Erythroblast (primary cell): ENCODE results near the gene ARHGEF28.

Experiments
- DNase-seq, 2 experiments: peaks; one replicate each; lab custom pipeline; 2025; lab: John Stamatoyannopoulos, UW
- GATA1 ChIP-seq: IDR thresholded peaks from 2 replicates; pipeline ENCODE4 v1.6.1; 2011; ENCODE audit warnings: low read depth, mild to moderate bottlenecking, control low read depth, low read length, moderate library complexity
- POLR2A ChIP-seq: IDR thresholded peaks from 2 replicates; pipeline ENCODE4 v1.6.1; 2011; ENCODE audit warnings: mild to moderate bottlenecking, low read length

ARHGEF28 gene

GRCh38 chr5:73981704-73982103, 355.7 kb downstream of the ARHGEF28 start:
- TF ChIP-seq GATA1 = no peak
- no peak for TF ChIP-seq POLR2A
- no peak for DNase-seq

DNA sequence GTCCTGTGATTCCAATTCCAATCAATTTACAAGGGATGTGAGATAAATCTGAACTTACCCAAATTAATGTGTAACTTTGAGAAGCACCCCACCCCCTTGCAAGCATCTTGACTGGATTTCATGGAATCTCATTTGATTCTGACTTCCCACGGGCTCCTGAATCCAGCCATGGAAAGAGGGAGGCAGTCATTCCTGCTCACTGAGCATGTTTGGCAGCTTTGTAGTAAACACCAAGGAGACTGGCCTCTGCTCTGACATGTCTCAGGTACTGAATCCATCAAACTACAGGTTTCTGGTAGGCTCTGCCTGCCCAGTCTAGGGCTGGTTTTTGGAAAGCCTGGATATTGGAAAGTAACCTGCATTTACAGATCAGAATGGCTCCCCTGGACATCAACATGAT, 357.6 kb downstream of the ARHGEF28 start:
- no peak for DNase-seq
- TF ChIP-seq GATA1 = no peak

DNA sequence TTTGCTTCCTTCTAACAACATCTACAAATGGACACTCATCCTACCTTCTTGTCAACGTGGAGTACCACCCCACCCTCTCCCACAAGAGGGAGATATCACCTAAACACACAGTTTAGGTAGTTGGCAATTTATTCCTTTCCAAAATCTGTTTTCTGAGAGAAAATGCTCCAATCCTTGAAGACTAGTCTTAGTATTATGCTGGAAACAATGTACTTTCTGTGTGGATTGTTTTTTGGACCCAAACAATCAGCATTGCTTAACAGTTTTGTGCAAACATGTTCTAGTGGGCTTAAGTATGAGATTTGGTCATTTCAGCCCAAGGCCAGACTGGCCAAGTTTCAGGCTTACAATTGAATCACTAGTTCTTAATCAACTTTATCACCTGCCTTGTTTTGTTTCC, 359.1 kb downstream of the ARHGEF28 start:
- TF ChIP-seq POLR2A = no peak
- TF ChIP-seq GATA1 = no peak

GRCh38 chr5:73986729-73987128, 360.7 kb downstream of the ARHGEF28 start:
- no peak for DNase-seq
- TF ChIP-seq GATA1 = no peak

More for the DNA sequence above, 359.1 kb downstream of the ARHGEF28 start:
- DNase-seq = peak in 1 of 2 experiments; percentile 6

DNA sequence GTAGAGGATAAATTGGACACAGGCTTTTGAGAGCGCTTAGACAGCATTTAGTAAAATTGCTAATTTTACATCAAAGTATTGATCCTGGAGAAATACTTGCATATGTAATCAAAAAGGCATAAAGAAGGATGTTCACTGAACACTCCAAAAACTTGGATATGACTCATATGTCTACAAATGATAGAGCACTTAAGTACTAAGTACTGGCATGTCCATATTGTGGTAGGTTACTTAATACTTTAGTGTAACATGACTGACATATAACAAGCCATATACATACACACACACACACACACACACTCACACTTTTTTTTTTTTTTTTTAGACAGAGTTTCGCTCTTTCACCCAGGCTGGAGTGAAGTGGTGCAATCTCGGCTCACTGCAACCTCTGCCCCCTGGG, 361.9 kb downstream of the ARHGEF28 start:
- no peak for TF ChIP-seq POLR2A
- no peak for DNase-seq

DNA sequence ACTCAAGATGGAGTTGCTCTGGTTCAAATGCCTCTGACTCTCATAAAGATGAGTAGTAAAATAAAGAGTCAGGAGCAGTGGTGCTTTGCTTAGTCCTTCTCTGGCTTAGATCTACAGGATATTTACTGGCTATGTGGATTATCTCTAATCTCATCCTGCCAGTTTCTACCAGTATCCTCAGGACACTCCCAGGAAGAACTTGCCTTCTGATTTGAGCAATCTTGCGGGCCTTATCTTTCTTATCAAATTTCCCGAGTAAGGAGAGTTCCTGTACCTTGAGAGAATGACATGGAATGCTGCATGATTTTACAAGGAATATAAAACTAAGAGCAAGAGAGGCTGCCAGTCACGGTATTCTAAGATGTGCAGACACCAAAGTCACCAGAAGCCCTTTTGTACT, 364.0 kb downstream of the ARHGEF28 start:
- no peak for DNase-seq
- no peak for TF ChIP-seq GATA1
- no peak for TF ChIP-seq POLR2A
